Stimulated activated naive B cell treated with anti-CD40 and anti-IgM and Interleukin-4, amounts not matched to agents 10 μg/mL and 1 μg/mL and 100 μg/mL, for 72 hours (primary cell): Measurements from ENCODE around the gene C5orf58.

Experiments used
- ATAC-seq, 2 donors: fragments of 150-1000 bp; cut with Tn5 transposase; replicated peaks; 2 replicates each; pipeline ENCODE4 v1.10.0; 2021; ENCODE audit warnings: moderate library complexity in 1 of 2
- DNase-seq: peaks from one replicate; pipeline ENCODE4 v3.0.0; 2021
- H3K27ac Mint-ChIP-seq: one replicate; pipeline ENCODE4 v1.8.0; 2022; ENCODE audit warnings: mild to moderate bottlenecking, mixed read lengths
- H3K27me3 Mint-ChIP-seq, 2 donors: one replicate each; pipeline ENCODE4 v1.8.0; 2022; ENCODE audit warnings: mixed read lengths in 2 of 2
- H3K36me3 Mint-ChIP-seq, 2 donors: one replicate each; pipeline ENCODE4 v1.8.0; 2022; ENCODE audit warnings: mixed read lengths in 2 of 2, mild to moderate bottlenecking in 1 of 2
- H3K4me1 Mint-ChIP-seq, 2 donors: one replicate each; pipeline ENCODE4 v1.8.0; 2022; ENCODE audit warnings: mixed read lengths in 2 of 2, mild to moderate bottlenecking in 1 of 2
- H3K4me3 Mint-ChIP-seq, 2 donors: one replicate each; pipeline ENCODE4 v1.8.0; 2022; ENCODE audit warnings: mild to moderate bottlenecking in 2 of 2, mixed read lengths in 2 of 2, moderate library complexity in 1 of 2
- H3K9me3 Mint-ChIP-seq, 2 donors: one replicate each; pipeline ENCODE4 v1.8.0; 2022; ENCODE audit warnings: mixed read lengths in 2 of 2, mild to moderate bottlenecking in 1 of 2

C5orf58 gene, protein sequence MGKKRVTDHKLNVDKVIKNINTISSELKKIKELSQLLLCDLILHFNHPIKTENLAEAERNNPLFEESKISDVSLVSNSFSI

DNA sequence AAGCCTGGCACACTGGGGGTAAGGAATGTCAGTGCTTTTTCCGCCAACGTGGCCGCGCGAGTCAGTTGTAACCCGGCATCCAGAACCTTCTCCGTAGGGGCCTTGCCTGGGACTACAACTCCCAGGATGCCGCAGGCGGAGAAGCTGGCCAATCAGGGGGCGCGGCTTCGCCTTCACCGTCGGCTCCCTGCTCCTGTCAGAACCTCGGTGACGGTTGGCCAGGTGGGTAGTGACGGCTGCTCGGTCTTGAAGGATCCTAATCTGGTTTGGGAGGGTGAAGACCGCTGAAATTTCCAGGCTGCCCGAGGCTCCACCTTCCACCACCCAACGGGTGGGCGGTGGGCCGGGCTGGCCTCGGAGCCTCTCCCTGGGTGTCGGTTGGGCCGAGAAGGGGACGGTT, at the start of gene C5orf58:
C5orf58 (plus strand) TSS at position 200 of the 400 bp plus-strand sequence. CDS start 1,992 bp downstream, outside the sequence.
- Mint-ChIP-seq H3K36me3 (no peaks in the 10 kb centered on the region), H3K27me3 (no peaks in the 10 kb centered on the region), H3K9me3 (no peaks in the 10 kb centered on the region), H3K4me3 (no peak within 1 kb of the TSS), H3K27ac (no peak within 1 kb of the TSS), H3K4me1 (no peaks in the 10 kb centered on the region)
- DNase-seq (no peak), ATAC-seq (no peak)

DNA sequence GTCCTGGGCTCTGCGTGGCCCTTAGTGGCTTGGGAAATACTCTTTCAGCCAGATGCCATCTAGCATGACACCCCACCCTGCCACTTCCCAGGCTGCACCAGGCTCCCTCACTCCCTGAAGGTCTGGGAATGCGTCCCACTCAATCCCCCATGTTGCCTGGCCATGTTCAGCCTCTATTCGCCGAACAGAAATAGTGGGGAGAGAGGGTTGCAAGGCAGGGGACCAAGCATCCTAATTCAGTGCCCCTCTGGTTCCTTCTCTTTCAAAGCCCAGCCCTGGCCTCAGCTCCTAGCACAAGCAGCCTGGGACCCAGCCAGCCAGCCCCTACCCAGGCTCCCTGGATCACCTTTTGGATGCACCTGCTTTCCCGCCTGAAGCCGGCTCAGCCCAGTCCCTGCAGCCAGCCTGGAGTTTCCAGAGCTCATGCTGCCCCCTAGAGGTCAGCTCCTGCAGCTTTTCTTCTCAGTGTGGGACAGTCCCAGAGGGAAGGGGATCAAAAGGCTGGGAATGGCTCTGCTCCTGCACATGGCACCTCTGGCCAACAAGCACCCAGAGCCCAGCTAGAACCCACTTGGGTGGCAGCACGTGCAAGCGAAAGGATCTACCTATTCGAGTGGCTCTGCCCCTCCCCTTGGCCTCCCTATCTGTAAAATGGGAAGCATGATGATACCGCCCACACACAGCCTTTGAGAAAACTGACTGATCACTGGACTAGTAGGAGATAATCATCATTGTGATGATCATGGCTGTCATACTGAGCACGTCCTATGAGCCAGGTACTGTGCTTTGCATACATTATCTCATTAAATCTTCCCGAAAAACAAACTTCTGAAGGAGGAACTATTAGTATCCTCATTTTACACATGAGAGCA, 48.7 kb upstream of the C5orf58 start:
- ATAC-seq (peak; percentile 68 to 80), DNase-seq (peak; percentile 24)
- Mint-ChIP-seq H3K9me3 (no peaks in the 10 kb centered on the region), H3K4me1 (no peaks in the 10 kb centered on the region), H3K4me3 (no peak overlapping the region), H3K27ac (no peak overlapping the region), H3K36me3 (no peaks in the 10 kb centered on the region), H3K27me3 (peaks cover 5 to 20% of the 10 kb centered on the region in 2 donors)

DNA sequence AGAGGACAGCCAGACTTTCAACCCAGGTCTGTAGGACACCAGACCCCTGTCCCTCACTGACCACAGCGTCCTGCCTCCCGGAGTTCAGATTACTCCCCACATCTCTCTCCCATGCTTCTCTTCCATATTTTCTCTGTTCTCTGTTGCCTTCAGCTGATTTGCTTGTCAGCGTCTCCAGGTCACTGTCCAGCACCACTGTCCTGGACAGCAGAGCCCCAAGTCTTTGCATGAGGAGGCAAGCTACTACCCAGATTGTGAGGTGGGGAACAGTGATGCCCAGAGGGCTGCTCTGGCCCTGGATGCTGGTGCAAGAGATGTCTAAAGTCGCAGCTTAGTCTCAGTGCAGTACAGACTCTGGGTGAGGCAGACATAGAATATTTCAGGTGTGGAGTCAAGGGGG, 48.0 kb upstream of the C5orf58 start:
- Mint-ChIP-seq H3K4me1 (no peaks in the 10 kb centered on the region), H3K36me3 (no peaks in the 10 kb centered on the region), H3K27me3 (peaks cover 5 to 20% of the 10 kb centered on the region in 2 donors), H3K27ac (no peak overlapping the region), H3K4me3 (no peak overlapping the region), H3K9me3 (no peaks in the 10 kb centered on the region)
- ATAC-seq, result no peak
- no peak for DNase-seq

DNA sequence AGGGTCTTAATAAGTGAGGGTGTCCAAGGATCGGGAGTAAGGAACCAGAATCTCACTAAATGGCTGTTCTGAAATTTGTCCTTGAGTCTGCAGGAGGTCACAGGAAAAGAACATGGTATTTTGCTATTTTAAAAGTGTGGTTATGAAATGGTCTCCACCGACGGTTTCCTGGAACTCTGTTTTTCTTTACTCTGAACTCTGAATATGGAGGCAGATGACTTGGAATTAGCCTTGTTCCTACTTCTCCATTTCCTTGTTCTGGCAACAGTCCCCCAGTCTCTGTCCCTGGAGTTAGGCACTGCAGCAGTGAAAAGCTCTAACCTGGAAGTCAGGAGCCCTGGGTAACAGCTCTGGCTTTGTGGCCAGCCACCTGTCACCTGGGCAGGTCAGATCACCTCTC, 46.6 kb upstream of the C5orf58 start:
- no peaks in the 10 kb centered on the region for H3K9me3 Mint-ChIP-seq
- H3K27ac Mint-ChIP-seq, result no peak overlapping the region
- DNase-seq, result no peak
- no peak for ATAC-seq
- no peak overlapping the region for H3K4me3 Mint-ChIP-seq
- H3K4me1 Mint-ChIP-seq, result no peaks in the 10 kb centered on the region
- peaks cover 5 to 20% of the 10 kb centered on the region in 2 donors for H3K27me3 Mint-ChIP-seq
- H3K36me3 Mint-ChIP-seq, result no peaks in the 10 kb centered on the region

DNA sequence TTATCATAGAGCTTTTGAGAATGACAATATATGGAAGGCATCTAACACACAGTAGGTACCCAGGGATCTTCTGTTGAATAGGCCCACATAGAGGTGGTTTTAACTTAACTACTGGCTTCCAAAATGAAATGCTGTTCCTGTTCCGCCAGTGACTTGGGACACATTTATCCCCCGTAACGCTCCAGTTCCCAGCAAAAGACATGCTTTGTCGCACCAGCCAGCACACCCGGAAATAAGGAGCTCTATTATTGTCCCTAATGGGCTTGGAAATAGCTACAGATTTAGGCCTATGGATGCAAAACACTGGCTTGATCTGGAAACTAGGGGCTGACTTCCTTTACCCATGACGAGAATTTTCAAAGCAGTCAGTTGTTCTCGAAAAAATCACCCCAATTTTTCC, 45.9 kb upstream of the C5orf58 start:
- no peaks in the 10 kb centered on the region for H3K36me3 Mint-ChIP-seq
- no peaks in the 10 kb centered on the region for H3K4me1 Mint-ChIP-seq
- no peaks in the 10 kb centered on the region for H3K9me3 Mint-ChIP-seq
- no peak overlapping the region for H3K27ac Mint-ChIP-seq
- ATAC-seq, result no peak
- H3K27me3 Mint-ChIP-seq, result peaks cover 5 to 15% of the 10 kb centered on the region in 2 donors
- H3K4me3 Mint-ChIP-seq, result no peak overlapping the region
- no peak for DNase-seq

DNA sequence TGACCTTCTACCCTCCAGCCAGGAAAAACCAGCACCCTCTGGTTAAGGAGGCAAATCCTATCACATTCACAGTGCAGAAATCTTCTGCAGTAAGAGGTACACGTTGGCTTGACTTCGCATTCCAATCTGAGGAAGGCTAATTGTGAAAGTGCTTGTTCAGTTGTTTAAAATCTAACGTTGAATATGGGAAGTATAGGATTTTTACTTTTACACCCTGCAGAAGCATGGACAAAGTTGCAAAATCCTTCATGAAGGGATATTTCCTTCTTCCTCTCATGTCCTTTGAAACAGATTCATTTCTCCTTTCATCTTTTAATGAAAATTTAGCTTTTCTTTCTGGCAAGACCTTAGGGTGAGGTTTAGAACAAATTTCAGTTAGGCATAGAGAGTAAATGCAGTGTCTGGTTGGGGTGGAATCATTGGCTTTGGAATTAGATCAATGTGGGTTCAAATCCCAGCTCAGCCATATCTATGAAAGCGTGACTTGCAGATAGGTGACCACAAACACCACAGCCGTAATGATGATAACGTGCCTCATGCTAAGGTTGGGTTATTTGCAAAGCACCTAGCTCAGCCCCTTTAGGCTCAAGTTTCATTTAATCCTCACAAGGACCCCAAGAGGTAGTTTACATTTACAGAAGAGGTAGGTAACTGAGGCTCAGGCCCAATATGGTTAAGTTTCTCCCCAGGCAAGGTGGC, 42.2 kb upstream of the C5orf58 start:
- no peak for ATAC-seq
- Mint-ChIP-seq H3K4me1 (no peaks in the 10 kb centered on the region), H3K9me3 (no peaks in the 10 kb centered on the region), H3K27ac (no peak overlapping the region), H3K27me3 (peaks cover 8 to 9% of the 10 kb centered on the region in 2 donors), H3K4me3 (no peak overlapping the region), H3K36me3 (no peaks in the 10 kb centered on the region)
- DNase-seq, result no peak

DNA sequence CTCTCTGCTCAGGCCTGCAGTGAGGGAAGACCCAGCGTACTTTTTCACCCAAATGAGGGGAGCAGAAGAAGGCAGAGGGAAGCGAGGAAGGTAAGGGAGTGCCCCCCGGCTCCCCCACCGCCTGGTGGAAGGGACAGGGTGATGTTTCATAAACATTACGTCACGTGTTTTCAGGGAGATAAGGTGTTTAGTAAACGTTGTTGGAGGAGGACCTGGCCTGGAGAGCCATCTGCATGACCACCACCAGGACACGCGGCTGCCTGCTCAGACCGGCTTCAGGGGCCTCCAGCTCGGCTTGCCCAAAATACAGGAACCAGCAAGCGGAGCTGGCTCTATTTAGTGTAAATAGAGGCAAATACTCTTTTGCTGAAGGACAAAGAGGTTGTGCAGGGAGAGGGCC, 40.0 kb upstream of the C5orf58 start:
- DNase-seq (no peak), ATAC-seq (no peak)
- Mint-ChIP-seq H3K27ac (no peak overlapping the region), H3K4me1 (no peaks in the 10 kb centered on the region), H3K27me3 (peaks cover 0 to 3% of the 10 kb centered on the region in 2 donors), H3K9me3 (no peaks in the 10 kb centered on the region), H3K36me3 (no peaks in the 10 kb centered on the region), H3K4me3 (no peak overlapping the region)

DNA sequence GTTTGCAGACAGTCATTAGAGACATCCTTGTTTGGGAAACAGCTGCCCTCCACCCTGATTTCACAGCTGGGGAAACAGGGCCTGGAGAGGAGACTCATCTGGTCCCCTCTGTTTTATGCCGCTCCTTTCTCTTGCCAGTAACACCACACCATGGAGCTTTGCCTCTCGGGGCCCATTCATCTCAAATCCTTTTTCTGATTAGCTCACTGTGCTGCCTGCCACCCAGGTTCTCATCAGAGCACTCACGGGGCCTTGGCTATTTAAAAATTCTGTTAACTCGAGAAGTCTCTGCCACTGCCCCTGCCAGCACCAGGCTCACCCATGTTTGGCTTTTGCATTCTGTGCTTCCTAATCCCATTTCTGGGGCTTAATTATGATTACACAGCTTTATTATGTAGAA, 36.8 kb upstream of the C5orf58 start:
- H3K4me3 Mint-ChIP-seq, result no peak overlapping the region

DNA sequence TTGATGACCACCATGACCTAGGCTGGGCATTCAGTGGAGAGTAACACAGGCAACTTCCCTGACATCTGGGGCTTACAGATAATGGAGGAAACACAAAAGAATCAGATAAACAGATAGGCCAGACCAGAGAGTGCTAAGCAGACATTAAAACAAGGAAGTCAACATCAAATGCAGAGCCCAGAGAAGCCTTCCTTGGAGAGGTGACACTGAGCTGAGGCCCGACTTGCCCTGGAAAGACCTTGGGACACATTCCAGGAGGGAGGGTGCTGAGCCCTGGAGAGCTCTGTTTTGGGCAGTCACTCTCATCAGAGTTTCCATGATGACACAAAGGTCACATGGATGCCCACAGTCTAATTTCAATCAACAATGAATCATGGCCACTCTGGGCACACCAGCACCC, 31.9 kb upstream of the C5orf58 start:
- Mint-ChIP-seq H3K4me3 (no peak overlapping the region), H3K27ac (peak overlapping the region; percentile 75), H3K9me3 (no peaks in the 10 kb centered on the region), H3K36me3 (no peaks in the 10 kb centered on the region), H3K27me3 (peaks cover 13 to 14% of the 10 kb centered on the region in 2 donors), H3K4me1 (no peaks in the 10 kb centered on the region)
- DNase-seq (no peak), ATAC-seq (peak; percentile 25 to 66)

More for the DNA sequence above, 36.8 kb upstream of the C5orf58 start:
- H3K27ac Mint-ChIP-seq, result no peak overlapping the region
- H3K9me3 Mint-ChIP-seq, result no peaks in the 10 kb centered on the region
- no peaks in the 10 kb centered on the region for H3K36me3 Mint-ChIP-seq
- no peak for ATAC-seq
- no peaks in the 10 kb centered on the region for H3K4me1 Mint-ChIP-seq
- no peak for DNase-seq
- H3K27me3 Mint-ChIP-seq, result peaks cover 0 to 3% of the 10 kb centered on the region in 2 donors

DNA sequence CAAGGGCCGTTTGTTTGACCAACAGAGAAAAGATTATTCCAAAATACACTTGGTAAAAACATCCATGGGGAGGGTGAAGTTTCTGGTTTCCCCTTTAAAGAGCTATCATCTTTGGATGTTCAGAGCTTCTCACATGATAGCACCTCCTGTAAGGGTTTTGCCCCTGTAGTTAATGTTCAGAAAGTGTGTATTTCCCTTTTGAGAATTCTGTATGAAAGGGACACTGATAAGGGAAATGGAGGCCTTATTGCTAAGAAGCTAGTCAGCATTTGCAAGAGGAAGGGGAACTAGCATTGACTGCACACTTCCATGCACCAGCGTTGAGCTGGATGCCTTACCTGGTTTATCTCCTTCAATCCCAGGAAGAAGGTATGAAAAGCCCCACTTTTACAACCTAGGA, 31.5 kb upstream of the C5orf58 start:
- no peaks in the 10 kb centered on the region for H3K36me3 Mint-ChIP-seq
- H3K4me1 Mint-ChIP-seq, result no peaks in the 10 kb centered on the region
- peaks cover 14 to 19% of the 10 kb centered on the region in 2 donors for H3K27me3 Mint-ChIP-seq
- ATAC-seq, result peak; percentile 56 to 57
- no peak for DNase-seq
- no peak overlapping the region for H3K4me3 Mint-ChIP-seq
- H3K9me3 Mint-ChIP-seq, result no peaks in the 10 kb centered on the region
- H3K27ac Mint-ChIP-seq, result peak overlapping the region; percentile 75

DNA sequence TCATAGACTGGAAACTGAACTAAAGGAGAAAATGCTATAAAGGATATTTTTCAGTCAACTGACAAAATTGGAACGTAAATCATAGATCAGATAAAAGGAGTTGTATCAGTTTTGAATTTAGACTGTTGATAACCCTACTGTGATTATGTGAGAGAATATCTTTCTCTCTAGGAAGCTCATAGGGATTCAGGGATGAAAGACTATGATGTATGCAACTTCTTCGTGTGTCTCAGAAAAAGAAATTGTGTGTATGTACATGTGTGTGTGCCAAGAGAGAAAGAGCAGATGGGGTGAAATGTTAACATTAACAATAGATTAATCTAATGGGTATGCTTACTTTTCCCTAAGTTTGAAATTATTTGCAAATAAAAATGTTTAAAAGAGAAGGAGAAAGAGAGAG, 30.7 kb upstream of the C5orf58 start:
- ATAC-seq (no peak), DNase-seq (no peak)
- no peaks in the 10 kb centered on the region for H3K9me3 Mint-ChIP-seq
- no peak overlapping the region for H3K27ac Mint-ChIP-seq
- H3K4me1 Mint-ChIP-seq, result no peaks in the 10 kb centered on the region
- no peak overlapping the region for H3K4me3 Mint-ChIP-seq
- peaks cover 19 to 25% of the 10 kb centered on the region in 2 donors for H3K27me3 Mint-ChIP-seq
- no peaks in the 10 kb centered on the region for H3K36me3 Mint-ChIP-seq

DNA sequence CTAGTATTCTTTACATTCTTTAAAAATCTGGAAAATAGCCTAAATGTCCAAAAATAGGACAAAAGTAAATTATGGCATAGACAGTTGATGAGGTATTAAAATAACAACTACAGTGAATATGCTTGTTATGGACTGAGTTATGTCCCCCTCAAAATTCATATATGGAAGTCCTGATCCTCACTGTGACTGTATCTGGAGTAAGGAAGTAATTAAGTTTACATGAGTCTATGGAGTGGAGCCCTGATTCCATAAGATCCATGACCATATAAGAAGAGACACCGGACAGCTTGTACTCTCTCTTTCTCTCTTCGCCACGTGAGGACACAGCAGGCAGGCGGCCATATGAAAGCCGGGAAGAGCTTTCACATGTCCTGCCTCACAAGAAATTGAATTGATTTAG, 28.6 kb upstream of the C5orf58 start:
- DNase-seq, result no peak
- H3K27ac Mint-ChIP-seq, result no peak overlapping the region
- H3K27me3 Mint-ChIP-seq, result peaks cover 26 to 29% of the 10 kb centered on the region in 2 donors
- ATAC-seq, result no peak
- H3K4me3 Mint-ChIP-seq, result no peak overlapping the region
- H3K36me3 Mint-ChIP-seq, result no peaks in the 10 kb centered on the region
- H3K9me3 Mint-ChIP-seq, result no peaks in the 10 kb centered on the region
- H3K4me1 Mint-ChIP-seq, result no peaks in the 10 kb centered on the region

DNA sequence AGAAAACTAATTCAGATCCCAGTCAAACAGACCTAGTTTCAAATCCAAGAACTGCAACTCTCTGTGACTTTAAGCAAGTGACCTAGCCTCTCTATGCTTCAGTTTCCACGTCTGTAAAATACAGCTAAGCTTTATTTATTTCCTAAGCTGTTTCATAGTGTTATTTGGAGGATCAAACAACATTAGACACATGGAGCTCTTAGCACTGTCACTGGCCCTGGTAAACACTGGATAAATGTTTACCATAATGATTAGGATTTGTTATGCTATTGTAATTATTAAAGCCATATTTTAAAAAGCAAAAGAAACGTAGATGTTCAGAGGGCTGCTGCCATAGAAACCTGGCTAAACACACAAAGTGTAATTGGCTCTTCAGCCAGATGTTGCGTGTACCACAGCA, 26.6 kb upstream of the C5orf58 start:
- Mint-ChIP-seq H3K27ac (no peak overlapping the region), H3K9me3 (no peaks in the 10 kb centered on the region), H3K36me3 (no peaks in the 10 kb centered on the region), H3K27me3 (peaks cover 36 to 44% of the 10 kb centered on the region in 2 donors), H3K4me3 (no peak overlapping the region), H3K4me1 (no peaks in the 10 kb centered on the region)
- ATAC-seq (no peak), DNase-seq (no peak)

DNA sequence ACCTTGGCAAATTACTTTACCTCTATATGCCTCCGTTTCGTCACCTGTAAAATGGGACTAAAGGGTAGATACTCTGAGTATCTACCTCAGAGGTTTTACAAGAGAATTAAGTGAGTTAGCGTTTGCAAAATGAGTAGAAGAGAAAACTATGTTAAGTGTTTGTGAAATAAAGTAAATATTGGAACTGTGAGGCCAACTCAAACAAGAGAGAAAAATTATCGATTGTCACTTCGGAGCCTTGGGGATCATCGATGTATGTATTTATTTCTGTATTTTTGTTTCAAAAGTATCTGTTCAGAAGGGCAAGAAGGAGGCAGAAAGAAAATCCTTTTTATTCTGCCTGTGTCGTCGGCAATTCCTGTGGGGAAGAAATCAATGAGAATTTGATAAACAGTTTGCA, 25.8 kb upstream of the C5orf58 start:
- H3K27ac Mint-ChIP-seq, result no peak overlapping the region
- no peaks in the 10 kb centered on the region for H3K9me3 Mint-ChIP-seq
- ATAC-seq, result no peak
- peaks cover 33 to 45% of the 10 kb centered on the region in 2 donors for H3K27me3 Mint-ChIP-seq
- no peaks in the 10 kb centered on the region for H3K36me3 Mint-ChIP-seq
- no peaks in the 10 kb centered on the region for H3K4me1 Mint-ChIP-seq
- no peak for DNase-seq
- no peak overlapping the region for H3K4me3 Mint-ChIP-seq
